HL-60 (cell line): ENCODE measurements around the gene KRTAP5-11.
"Not testable (repeated sequence)": the region's sequence is repeated elsewhere in the genome, so short reads cannot be mapped to it uniquely, and the experiment has no call there.

Experiments used
- GABPA ChIP-seq: IDR thresholded peaks from 2 replicates; pipeline ENCODE4 v1.6.1; 2012; ENCODE audit warnings: low read depth
- POLR2AphosphoS5 ChIP-seq: IDR thresholded peaks from 2 replicates; pipeline ENCODE4 v1.6.1; 2012; ENCODE audit warnings: low read depth
- TF ChIP-seq, protein P1 (sequence below): IDR thresholded peaks from one replicate; pipeline ENCODE4 v1.5.1; 2011; ENCODE audit warnings: low read length, control low read depth, inconsistent platforms; ENCODE audit not compliant: insufficient read depth

DNA sequence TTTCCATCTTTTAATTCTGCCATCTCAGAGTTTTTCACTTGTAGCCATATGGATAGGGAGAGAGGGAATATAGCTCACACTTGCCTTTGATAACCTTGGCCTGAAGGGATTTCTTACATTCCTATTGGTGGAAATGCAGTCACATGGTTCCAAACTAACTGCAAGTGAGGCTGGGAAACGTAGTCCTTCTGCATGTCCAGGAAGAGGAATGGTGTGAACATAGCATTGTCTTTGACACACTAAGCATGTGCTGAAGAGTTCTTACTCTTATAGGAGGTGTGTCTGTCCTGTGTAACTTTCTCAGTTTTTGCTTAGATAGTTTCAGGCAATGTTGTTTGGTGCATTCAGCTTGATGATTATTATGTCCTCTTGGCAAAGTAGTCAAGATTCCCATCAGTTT lies 47.4 kb upstream of the KRTAP5-11 start:
- TF ChIP-seq, protein P1, sequence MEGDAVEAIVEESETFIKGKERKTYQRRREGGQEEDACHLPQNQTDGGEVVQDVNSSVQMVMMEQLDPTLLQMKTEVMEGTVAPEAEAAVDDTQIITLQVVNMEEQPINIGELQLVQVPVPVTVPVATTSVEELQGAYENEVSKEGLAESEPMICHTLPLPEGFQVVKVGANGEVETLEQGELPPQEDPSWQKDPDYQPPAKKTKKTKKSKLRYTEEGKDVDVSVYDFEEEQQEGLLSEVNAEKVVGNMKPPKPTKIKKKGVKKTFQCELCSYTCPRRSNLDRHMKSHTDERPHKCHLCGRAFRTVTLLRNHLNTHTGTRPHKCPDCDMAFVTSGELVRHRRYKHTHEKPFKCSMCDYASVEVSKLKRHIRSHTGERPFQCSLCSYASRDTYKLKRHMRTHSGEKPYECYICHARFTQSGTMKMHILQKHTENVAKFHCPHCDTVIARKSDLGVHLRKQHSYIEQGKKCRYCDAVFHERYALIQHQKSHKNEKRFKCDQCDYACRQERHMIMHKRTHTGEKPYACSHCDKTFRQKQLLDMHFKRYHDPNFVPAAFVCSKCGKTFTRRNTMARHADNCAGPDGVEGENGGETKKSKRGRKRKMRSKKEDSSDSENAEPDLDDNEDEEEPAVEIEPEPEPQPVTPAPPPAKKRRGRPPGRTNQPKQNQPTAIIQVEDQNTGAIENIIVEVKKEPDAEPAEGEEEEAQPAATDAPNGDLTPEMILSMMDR: not testable (repeated sequence)
- TF ChIP-seq GABPA, POLR2AphosphoS5: not testable (repeated sequence)
